GM12891 (cell line): ENCODE results near the gene PLA2G4D. TPM values are rescaled to one million over a fixed set of nuclear protein-coding genes. Genes with fewer than 3 reads are reported as not detected.

Experiments
- DNase-seq: peaks from one replicate; pipeline ENCODE4 v3.0.0; 2011; ENCODE audit warnings: low spot score; ENCODE audit not compliant: insufficient read length
- FAIRE-seq: peaks from 2 replicates; lab custom pipeline; 2011; peaks lifted over from hg19 to GRCh38; lab: Jason Lieb, UNC
- PAX5 ChIP-seq: IDR thresholded peaks from 2 replicates; pipeline ENCODE4 v1.6.1; 2011; ENCODE audit warnings: low read length, moderate library complexity, mild to moderate bottlenecking; ENCODE audit not compliant: insufficient read depth, severe bottlenecking
- POLR2A ChIP-seq: IDR thresholded peaks from 2 replicates; pipeline ENCODE4 v1.6.1; 2011; ENCODE audit warnings: low read depth, low read length, control low read depth
- POLR2AphosphoS5 ChIP-seq: IDR thresholded peaks from 2 replicates; pipeline ENCODE4 v1.6.1; 2011; ENCODE audit warnings: low read depth, low read length, control low read depth
- POU2F2 ChIP-seq: IDR thresholded peaks from 2 replicates; pipeline ENCODE4 v1.6.1; 2011; ENCODE audit warnings: low read depth, mild to moderate bottlenecking, control low read depth, low read length, moderate library complexity
- SPI1 ChIP-seq: IDR thresholded peaks from 2 replicates; pipeline ENCODE4 v1.6.1; 2011; ENCODE audit warnings: low read depth, low read length, control low read depth
- TAF1 ChIP-seq: IDR thresholded peaks from 2 replicates; pipeline ENCODE4 v1.6.1; 2011; ENCODE audit warnings: low read depth, low read length, control low read depth
- polyA plus RNA-seq: library from polyadenylated mRNA; unstranded; fragments of >200 nt; gene quantifications from one replicate; pipeline ENCODE4 v1.2.1, GENCODE V29; 2012; ENCODE audit warnings: low read depth, missing spikeins, inconsistent platforms; ENCODE audit not compliant: missing spikeins

PLA2G4D gene, protein sequence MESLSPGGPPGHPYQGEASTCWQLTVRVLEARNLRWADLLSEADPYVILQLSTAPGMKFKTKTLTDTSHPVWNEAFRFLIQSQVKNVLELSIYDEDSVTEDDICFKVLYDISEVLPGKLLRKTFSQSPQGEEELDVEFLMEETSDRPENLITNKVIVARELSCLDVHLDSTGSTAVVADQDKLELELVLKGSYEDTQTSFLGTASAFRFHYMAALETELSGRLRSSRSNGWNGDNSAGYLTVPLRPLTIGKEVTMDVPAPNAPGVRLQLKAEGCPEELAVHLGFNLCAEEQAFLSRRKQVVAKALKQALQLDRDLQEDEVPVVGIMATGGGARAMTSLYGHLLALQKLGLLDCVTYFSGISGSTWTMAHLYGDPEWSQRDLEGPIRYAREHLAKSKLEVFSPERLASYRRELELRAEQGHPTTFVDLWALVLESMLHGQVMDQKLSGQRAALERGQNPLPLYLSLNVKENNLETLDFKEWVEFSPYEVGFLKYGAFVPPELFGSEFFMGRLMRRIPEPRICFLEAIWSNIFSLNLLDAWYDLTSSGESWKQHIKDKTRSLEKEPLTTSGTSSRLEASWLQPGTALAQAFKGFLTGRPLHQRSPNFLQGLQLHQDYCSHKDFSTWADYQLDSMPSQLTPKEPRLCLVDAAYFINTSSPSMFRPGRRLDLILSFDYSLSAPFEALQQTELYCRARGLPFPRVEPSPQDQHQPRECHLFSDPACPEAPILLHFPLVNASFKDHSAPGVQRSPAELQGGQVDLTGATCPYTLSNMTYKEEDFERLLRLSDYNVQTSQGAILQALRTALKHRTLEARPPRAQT
- not detected for polyA plus RNA-seq

DNA sequence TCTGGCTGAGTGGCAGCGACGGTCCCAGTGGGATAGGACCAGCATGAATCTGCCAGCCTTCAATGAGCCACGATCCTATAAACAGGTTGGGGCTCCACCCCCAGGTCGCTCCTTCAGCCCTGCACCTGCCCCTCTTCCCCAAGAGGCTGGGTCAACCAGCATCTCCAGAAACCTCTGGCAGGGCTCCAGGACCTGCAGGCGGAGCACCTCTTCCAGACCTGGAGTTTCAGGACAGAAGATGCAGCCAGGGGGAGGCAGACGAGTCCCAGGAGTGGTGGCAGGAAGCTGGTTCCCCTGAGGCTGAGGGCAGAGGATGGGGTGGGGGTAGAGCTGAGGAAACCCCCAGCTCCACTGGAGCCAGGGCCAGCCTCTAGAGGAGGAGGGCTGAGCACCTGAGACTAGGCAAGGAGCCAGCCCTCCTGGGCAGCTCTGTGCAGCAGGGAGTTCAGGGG is at the start of gene PLA2G4D:
Gene PLA2G4D (minus strand): TSS at position 51 of the 452 bp plus-strand sequence. CDS start 103 bp downstream, outside the sequence.
- DNase-seq = no peak
- TF ChIP-seq SPI1 = no peak
- no peak for TF ChIP-seq POLR2AphosphoS5
- no peak for TF ChIP-seq PAX5
- no peak for TF ChIP-seq POU2F2
- TF ChIP-seq TAF1 = no peak
- no peak for TF ChIP-seq POLR2A
- FAIRE-seq = no peak

DNA sequence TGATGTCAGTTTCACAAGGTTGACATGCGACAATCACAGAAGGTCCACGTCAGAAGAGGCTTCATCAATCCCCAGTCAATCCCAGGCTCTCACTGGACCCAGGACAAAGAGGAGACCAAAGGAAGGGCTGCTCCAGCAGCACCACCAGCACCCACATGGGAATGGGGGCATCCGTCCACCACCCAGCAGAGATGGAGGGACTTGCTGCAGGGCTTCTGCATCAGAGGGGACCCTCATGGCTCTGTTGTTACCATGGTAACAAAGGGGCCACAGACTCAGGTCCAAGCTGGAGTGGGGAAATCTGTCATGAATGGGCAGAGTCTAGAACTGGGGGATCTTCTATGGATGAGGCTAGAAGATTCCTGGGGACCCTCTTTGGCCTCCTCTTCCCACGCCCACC is 49.0 kb upstream of the PLA2G4D start:
- no peak for TF ChIP-seq POLR2A
- no peak for DNase-seq
- FAIRE-seq = no peak

DNA sequence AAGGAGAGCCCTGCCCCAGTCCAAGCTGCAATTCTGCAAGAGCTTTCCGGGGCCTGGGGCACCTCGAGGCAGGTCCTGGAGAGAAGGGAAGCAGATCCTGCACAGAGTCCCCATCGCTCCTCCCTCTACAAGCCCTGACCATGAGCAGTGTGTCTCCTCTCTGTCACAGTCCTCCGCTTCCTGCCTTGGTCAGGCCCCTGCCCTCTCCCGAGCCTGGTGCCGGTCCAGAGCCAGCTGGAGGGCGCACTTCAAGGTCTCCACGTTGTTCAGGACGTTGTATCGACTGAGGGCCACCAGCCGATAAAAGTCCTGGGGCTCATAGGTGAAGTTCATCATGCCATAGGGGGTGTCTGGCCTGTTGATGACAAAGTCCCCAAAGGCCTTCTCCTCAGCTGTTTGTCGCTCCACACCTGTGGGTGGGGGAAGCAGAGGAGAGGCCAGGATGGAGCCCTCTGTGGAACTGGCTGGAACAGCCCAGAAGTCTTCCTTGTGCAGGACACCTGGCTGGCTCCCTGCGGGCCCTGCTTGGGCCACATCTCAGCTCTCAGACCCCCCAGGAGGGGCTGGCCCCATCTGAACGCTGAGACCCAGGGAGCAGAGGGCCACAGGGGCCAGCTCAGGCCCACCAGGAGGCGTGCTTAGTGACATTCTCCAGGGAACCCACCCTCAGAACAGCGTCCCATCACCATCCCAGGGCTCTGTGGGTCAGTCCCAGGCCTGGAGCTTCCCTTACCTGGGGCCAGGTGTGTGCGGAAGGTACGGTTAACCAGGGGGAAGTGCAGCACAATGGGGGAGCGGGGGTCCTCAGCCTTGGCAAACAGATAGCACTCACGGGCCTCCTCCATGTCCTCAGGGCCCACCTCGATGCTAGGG is 47.7 kb upstream of the PLA2G4D start:
- DNase-seq = no peak
- TF ChIP-seq TAF1 = no peak
- TF ChIP-seq POLR2A = no peak
- no peak for TF ChIP-seq SPI1
- TF ChIP-seq POU2F2 = no peak
- no peak for TF ChIP-seq PAX5
- no peak for TF ChIP-seq POLR2AphosphoS5
- no peak for FAIRE-seq

DNA sequence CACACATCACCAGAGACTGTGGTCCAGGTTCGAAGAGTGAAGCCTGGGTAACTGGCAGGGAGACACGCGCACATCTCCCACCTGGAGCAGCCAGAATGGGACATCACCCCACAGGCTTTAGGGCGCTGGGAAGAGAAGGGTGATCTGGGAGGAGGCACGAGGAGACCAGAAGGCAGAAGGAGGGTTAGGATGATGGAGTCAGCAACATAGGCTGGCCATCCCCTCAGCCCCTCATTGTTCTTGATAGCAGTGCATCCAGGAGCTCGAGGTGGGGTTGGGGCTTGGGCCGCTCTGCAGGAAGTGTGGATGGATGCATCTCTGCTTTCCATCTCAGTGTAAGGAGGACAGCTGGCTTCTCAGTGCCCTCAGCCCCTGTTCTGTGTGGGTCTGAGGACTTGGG is 46.9 kb upstream of the PLA2G4D start:
- DNase-seq (no peak), FAIRE-seq (no peak)
- no peak for TF ChIP-seq POU2F2
- no peak for TF ChIP-seq POLR2AphosphoS5
- no peak for TF ChIP-seq POLR2A
- no peak for TF ChIP-seq SPI1
- TF ChIP-seq TAF1 = no peak
- TF ChIP-seq PAX5 = no peak

DNA sequence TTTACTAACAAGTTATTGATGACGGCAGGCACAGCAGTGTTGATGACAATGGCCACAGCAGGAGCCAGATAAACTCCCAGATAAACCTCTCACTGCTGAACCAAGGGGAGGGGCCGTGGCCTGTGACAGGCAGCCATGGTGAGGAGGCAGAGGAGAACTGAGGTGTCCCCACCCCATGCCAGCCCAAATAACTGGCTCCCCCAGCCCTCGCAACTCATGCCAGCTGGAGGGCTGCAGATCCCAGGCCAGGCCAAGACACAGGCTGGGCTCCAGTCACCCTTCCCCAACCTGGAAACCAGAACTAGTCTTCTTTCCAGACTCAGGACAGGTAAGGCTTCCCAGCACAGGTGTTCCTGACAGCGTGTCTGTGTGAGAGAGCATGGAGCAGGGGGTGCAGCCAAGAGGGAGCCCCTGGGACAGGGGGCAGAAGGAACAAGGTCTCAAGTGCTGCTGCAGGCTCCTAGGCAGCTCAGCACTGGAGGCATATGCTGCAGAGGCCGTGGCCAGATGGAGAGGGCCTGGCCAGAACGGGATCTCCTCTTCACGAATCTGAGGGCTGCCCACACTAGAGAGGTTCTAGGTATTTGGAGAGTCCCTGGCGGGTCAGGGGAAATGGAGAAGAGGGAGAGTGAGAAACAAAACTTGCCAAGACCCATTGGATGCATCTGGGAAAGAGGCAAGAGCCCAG is 46.2 kb upstream of the PLA2G4D start:
- no peak for FAIRE-seq
- no peak for DNase-seq
- TF ChIP-seq SPI1 (no peak), POLR2AphosphoS5 (no peak), POLR2A (no peak)

DNA sequence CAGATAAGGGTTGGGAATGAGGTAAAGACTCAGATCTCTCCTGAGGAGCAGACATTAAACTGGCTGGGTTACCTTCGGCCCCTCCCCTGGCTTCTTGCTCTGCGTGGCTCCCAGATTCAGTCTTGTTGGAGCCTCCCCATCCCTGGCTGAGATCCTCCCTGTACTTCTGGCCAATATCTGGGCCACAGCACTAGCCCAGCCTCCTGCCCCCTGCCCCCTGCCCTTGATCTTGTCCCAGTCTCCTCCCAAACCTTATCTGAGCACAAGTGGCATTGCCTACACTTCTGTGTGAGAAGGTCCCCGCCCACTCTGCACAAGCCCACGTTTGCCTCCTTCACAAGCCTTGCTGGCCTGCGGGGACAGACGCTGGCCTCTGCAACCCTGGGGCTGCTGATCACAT is 45.2 kb upstream of the PLA2G4D start:
- no peak for FAIRE-seq
- DNase-seq = no peak
- TF ChIP-seq POLR2AphosphoS5 = no peak
- no peak for TF ChIP-seq SPI1
- no peak for TF ChIP-seq POU2F2
- no peak for TF ChIP-seq POLR2A
- TF ChIP-seq TAF1 = no peak
- TF ChIP-seq PAX5 = no peak

DNA sequence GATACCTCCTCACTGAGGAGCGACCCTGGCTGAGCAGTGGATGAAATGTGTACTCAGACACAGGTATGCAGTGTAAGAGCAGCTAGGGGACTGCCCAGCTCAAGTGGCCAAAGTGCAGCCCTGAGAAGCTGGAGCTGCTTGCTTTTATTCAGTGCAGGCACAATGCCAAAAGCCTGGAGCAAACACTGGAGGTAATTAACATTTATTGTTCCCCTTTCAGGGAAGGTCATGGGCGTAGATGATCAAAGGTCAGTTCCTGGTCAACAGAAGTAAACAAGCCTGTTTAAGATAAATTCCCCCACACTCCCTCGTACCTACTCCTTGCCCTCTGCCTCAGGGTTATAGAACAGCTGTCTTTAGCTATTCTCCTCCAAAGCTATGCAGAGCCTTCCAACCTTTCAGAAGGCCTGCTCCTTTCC is 44.6 kb upstream of the PLA2G4D start:
- no peak for FAIRE-seq
- TF ChIP-seq PAX5 = no peak
- no peak for TF ChIP-seq SPI1
- TF ChIP-seq POU2F2 = no peak
- no peak for TF ChIP-seq POLR2A
- TF ChIP-seq TAF1 = no peak
- TF ChIP-seq POLR2AphosphoS5 = no peak

DNA sequence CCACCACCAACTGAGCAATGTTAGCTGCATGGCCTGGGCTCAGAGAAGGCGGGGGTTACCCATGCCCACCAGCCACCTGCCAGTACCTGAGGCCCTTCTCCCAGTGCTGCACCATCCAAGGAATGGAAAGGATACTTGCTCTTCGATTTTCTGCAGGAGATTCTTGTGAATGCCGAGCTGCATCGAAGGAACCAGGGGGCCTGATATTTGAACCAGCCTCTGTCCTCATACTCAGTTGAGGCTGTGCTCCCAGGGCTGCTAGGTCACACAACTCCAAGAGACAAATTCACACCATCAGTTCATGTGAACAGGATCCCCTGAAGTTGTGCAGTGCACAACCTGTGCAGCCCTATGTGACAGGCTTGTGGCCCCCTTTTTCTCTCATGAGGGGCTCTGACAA is 44.0 kb upstream of the PLA2G4D start:
- FAIRE-seq = no peak

More for the DNA sequence above, 44.6 kb upstream of the PLA2G4D start:
- DNase-seq = no peak

More for the DNA sequence above, 44.0 kb upstream of the PLA2G4D start:
- no peak for DNase-seq
- TF ChIP-seq PAX5 (no peak), POU2F2 (no peak), POLR2AphosphoS5 (no peak), SPI1 (no peak), POLR2A (no peak), TAF1 (no peak)
